Stimulated activated CD4-positive, alpha-beta T cell treated with anti-CD3 and anti-CD28 coated beads, Interleukin-12 subunit alpha, Interleukin-12 subunit beta, amount 100 ng/mL, for 24 hours (primary cell): ENCODE results near the gene SMG1.

Experiments used
- DNase-seq, 2 experiments: peaks; one replicate each; pipeline ENCODE4 v3.0.0-alpha.2; 2020; ENCODE audit warnings: low read depth in 2 of 2

The SMG1 gene

GRCh38 chr16:18852647-18853046 lies 73.6 kb downstream of the SMG1 start:
- no peak for DNase-seq

- no peak for DNase-seq
Measured at GRCh38 chr16:18846416-18846815, 79.8 kb downstream of the SMG1 start.

GRCh38 chr16:18842565-18842964 lies 83.6 kb downstream of the SMG1 start:
- no peak for DNase-seq

- no peak for DNase-seq
Measured at GRCh38 chr16:18841833-18842525, 84.2 kb downstream of the SMG1 start.

- DNase-seq: no peak
Measured at GRCh38 chr16:18839555-18839954, 86.7 kb downstream of the SMG1 start.

GRCh38 chr16:18836702-18837101 lies 89.5 kb downstream of the SMG1 start:
- no peak for DNase-seq

GRCh38 chr16:18834864-18835263 lies 91.3 kb downstream of the SMG1 start:
- no peak for DNase-seq

GRCh38 chr16:18833707-18834505 lies 92.3 kb downstream of the SMG1 start:
- DNase-seq: no peak

- no peak for DNase-seq
Measured at GRCh38 chr16:18832613-18833012, 93.6 kb downstream of the SMG1 start.

GRCh38 chr16:18832006-18832405 lies 94.2 kb downstream of the SMG1 start:
- DNase-seq: no peak

GRCh38 chr16:18829251-18829650 lies 97.0 kb downstream of the SMG1 start:
- no peak for DNase-seq

GRCh38 chr16:18827890-18828289 lies 98.3 kb downstream of the SMG1 start:
- no peak for DNase-seq

GRCh38 chr16:18816286-18816685 lies 109.9 kb downstream of the SMG1 start:
- no peak for DNase-seq

GRCh38 chr16:18811925-18812324 lies 114.3 kb downstream of the SMG1 start:
- DNase-seq: no peak

- DNase-seq: no peak
Measured at GRCh38 chr16:18809165-18809564, 117.0 kb downstream of the SMG1 start.

GRCh38 chr16:18805257-18805773 lies 120.9 kb downstream of the SMG1 start:
- DNase-seq: no peak

- DNase-seq: no peak
Measured at GRCh38 chr16:18804540-18804939, 121.7 kb downstream of the SMG1 start.

- no peak for DNase-seq
Measured at GRCh38 chr16:18803569-18804462, 122.4 kb downstream of the SMG1 start.

- DNase-seq: no peak
Measured at GRCh38 chr16:18802767-18803343, 123.4 kb downstream of the SMG1 start.

GRCh38 chr16:18801145-18801972 lies 124.8 kb downstream of the SMG1 start, which contains the start of gene ARL6IP1:
Gene ARL6IP1 (minus strand): TSS chr16:18801549. CDS start chr16:18801466, 83 bp downstream.
- DNase-seq: peak; percentile 96 to 98

GRCh38 chr16:18800775-18801144 lies 125.4 kb downstream of the SMG1 start:
- no peak for DNase-seq
